Measurements from ENCODE around the gene FRMD1. TPM values are rescaled to one million over a fixed set of nuclear protein-coding genes. Genes with fewer than 3 reads are reported as not detected.

FRMD1 gene
- total RNA-seq, 4 donors from 2014 or later = 1.0 TPM; not detected in 3

DNA sequence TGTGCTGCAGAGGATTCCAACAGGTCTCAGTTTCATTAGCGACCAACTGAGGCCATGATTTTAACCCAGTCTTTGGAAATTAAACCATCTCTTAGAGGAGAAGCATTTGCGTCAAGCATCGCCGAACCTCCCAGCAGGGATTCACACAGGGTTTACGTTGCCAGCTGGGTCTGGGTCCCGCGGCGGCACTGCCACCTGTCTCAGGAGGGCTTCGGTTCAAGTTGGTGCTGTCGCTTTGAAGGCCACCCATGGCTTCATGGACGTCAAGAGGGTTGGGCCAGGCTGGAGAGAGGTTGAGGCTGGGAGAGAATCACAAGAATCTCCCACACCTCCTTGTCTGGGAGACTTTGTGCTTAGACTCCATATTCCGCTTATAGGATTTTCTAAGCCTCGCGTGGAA, 43.0 kb upstream of the FRMD1 start:
- TF ChIP-seq POLR2A (IDR thresholded peaks at IDR 0.05) = no peak
- TF ChIP-seq, protein P1, sequence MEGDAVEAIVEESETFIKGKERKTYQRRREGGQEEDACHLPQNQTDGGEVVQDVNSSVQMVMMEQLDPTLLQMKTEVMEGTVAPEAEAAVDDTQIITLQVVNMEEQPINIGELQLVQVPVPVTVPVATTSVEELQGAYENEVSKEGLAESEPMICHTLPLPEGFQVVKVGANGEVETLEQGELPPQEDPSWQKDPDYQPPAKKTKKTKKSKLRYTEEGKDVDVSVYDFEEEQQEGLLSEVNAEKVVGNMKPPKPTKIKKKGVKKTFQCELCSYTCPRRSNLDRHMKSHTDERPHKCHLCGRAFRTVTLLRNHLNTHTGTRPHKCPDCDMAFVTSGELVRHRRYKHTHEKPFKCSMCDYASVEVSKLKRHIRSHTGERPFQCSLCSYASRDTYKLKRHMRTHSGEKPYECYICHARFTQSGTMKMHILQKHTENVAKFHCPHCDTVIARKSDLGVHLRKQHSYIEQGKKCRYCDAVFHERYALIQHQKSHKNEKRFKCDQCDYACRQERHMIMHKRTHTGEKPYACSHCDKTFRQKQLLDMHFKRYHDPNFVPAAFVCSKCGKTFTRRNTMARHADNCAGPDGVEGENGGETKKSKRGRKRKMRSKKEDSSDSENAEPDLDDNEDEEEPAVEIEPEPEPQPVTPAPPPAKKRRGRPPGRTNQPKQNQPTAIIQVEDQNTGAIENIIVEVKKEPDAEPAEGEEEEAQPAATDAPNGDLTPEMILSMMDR (IDR thresholded peaks at IDR 0.05) = no peak
- Histone ChIP-seq H3K4me3 (no peak overlapping the region), H3K4me1 (no peaks in the 10 kb centered on the region), H3K36me3 (no peaks in the 10 kb centered on the region), H3K27me3 (no peaks in the 10 kb centered on the region), H3K9me3 (no peaks in the 10 kb centered on the region), H3K27ac (no peak overlapping the region)
- intact Hi-C loops (cut with DNase I; ENCODE audit: low total_unique reads) = no loop called here
- no peak for DNase-seq

DNA sequence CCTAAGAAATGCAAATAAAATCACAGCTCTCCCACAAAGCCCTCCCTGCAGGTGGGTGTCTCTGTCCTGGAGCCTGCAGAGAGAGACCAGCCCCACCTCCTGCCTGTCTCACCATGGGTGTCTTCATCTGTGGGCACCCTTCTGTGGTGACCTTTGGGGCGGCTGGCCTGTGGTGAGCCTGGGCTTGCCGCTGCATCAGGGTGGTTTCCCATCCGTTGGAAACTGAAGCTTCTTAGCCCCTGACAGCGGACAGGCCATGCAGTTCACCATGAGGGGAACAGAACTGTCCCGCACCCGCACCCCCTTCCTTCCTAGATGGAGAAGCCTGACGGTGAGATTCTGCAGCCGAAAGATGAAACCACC, 42.3 kb upstream of the FRMD1 start:
- Histone ChIP-seq H3K27me3 (no peaks in the 10 kb centered on the region), H3K9me3 (no peaks in the 10 kb centered on the region), H3K4me1 (no peaks in the 10 kb centered on the region), H3K4me3 (no peak overlapping the region), H3K27ac (no peak overlapping the region), H3K36me3 (no peaks in the 10 kb centered on the region)
- intact Hi-C loops (cut with DNase I; ENCODE audit: low total_unique reads) = no loop called here
- TF ChIP-seq POLR2A (IDR thresholded peaks at IDR 0.05) = no peak
- TF ChIP-seq, protein P1 (IDR thresholded peaks at IDR 0.05) = no peak
- DNase-seq = peak in 1 of 2 donors; percentile 7

DNA sequence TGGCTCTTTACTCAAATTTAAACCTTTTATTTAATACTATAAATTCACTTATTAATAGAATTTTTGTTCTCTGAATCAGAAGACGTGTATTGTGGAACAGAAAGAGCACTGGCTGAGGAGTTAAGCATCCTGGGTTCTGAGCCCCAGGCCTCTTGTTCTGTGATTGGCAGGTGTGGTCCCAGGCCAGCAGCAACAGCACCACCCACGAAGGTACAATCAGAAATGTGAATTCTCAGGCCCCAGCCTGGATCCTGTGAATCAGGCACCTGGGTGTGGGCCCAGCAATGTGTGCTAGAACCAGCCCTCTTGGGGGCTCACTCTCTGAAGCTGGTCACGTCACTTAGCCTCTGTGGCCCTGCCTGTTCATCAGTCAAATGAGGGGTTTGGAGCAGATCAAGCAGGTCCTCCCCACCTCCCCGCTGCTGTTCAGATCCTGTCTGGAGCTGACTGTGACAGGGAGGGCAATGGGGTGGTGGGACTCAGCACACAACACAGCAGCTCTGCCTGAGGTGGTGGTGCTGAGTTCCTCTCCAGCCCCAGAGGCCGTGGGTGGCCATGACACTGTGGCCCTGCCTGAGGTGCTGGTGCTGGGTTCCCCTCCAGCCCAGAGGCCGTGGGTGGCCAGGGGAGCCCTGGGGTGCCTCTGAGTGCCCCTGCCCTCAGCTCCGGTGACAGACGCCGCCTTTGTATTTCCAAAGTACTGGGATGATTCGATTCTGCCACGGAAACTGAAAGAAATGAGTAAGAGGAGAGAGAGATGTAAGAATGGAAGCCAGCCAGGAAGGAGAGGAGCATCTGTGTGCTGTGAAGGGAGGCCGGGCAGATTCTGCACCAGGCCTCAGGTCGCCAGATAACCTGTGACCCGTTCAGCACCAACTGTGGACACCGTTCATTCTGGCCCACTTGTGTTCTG, 41.6 kb upstream of the FRMD1 start:
- no peak for DNase-seq
- TF ChIP-seq, protein P1 (IDR thresholded peaks at IDR 0.05) = no peak
- TF ChIP-seq POLR2A (IDR thresholded peaks at IDR 0.05) = no peak
- intact Hi-C loops (cut with DNase I; ENCODE audit: low total_unique reads) = no loop called here

DNA sequence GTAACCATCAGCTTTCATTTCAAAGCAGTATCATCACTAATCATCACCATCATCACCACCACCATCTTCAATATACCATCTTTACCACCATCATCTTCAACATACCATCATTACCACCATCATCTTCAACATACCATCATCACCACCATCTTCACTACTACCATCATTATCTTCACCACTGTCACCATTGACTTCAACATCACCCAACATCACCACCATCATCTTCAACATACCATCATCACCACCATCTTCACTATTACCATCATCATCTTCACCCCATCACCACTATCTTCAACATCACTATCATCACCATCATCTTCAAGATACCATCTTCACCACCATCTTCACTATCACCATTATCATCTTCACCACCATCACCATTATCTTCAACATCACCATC, 40.5 kb upstream of the FRMD1 start:
- H3K27me3 ChIP-seq = no peaks in the 10 kb centered on the region
- H3K4me3 ChIP-seq = no peak overlapping the region
- no peaks in the 10 kb centered on the region for H3K36me3 ChIP-seq
- no peaks in the 10 kb centered on the region for H3K4me1 ChIP-seq
- intact Hi-C loops (cut with DNase I; ENCODE audit: low total_unique reads) = no loop called here
- no peak overlapping the region for H3K27ac ChIP-seq
- TF ChIP-seq, protein P1 (IDR thresholded peaks at IDR 0.05) = no peak
- no peak for TF ChIP-seq POLR2A (IDR thresholded peaks at IDR 0.05)
- DNase-seq = no peak
- no peaks in the 10 kb centered on the region for H3K9me3 ChIP-seq

More for the DNA sequence above, 41.6 kb upstream of the FRMD1 start:
- H3K36me3 ChIP-seq = no peaks in the 10 kb centered on the region
- no peaks in the 10 kb centered on the region for H3K27me3 ChIP-seq
- no peaks in the 10 kb centered on the region for H3K4me1 ChIP-seq
- no peaks in the 10 kb centered on the region for H3K9me3 ChIP-seq
- H3K4me3 ChIP-seq = no peak overlapping the region
- no peak overlapping the region for H3K27ac ChIP-seq

DNA sequence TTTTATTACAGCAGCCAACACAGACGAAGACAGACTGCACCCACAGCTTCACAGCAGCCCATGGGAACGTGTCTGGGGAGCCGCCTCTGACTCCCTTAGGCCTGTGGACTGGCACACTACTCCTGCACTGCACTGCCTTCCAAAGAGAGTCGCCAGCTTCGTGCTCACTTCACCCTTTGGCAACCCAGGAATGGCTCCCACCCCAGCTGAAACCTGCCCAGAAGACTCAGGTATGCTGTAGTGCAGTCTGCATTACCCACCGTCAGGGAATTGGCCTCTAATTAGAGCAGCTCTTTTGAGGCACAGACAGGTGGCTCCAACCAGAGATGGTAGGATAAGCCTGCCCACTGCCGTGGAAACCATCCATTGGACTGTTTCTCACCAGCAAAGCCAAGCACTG, 39.9 kb upstream of the FRMD1 start:
- peak; percentile 3 for DNase-seq
- no peak for TF ChIP-seq POLR2A (IDR thresholded peaks at IDR 0.05)
- TF ChIP-seq, protein P1 (IDR thresholded peaks at IDR 0.05) = no peak
- H3K4me1 ChIP-seq = no peaks in the 10 kb centered on the region
- H3K27me3 ChIP-seq = no peaks in the 10 kb centered on the region
- intact Hi-C loops (cut with DNase I; ENCODE audit: low total_unique reads) = no loop called here
- no peaks in the 10 kb centered on the region for H3K9me3 ChIP-seq
- no peaks in the 10 kb centered on the region for H3K36me3 ChIP-seq
- H3K4me3 ChIP-seq = no peak overlapping the region
- H3K27ac ChIP-seq = no peak overlapping the region
